Measurements from ENCODE around the gene SPTSSA. TPM values are rescaled to one million over a fixed set of nuclear protein-coding genes. Genes with fewer than 3 reads are reported as not detected.

Gene SPTSSA
- total RNA-seq, 2 experiments from 2014 or later, result 1.4 to 1.6 TPM

GRCh38 chr14:34498684-34499412 lies 36.8 kb upstream of the SPTSSA start:
- Mint-ChIP-seq H3K27ac (no peak overlapping the region), H3K36me3 (ENCODE audit: low read depth) (no peaks in the 10 kb centered on the region), H3K9me3 (no peaks in the 10 kb centered on the region), H3K27me3 (no peaks in the 10 kb centered on the region), H3K4me3 (no peak overlapping the region), H3K4me1 (ENCODE audit: low read depth) (no peaks in the 10 kb centered on the region)
- POLR2A ChIA-PET, result no interaction called here
- Histone ChIP-seq H3K4me3 (ENCODE audit: low read length) (no peak overlapping the region), H3K4me1 (ENCODE audit: insufficient read depth, low read length) (no peaks in the 10 kb centered on the region), H3K9me3 (ENCODE audit: control insufficient read depth in 1 of 2, insufficient read depth in 1 of 2, low read length in 2 of 2) (no peaks in the 10 kb centered on the region), H3K27ac (ENCODE audit: low read depth in 1 of 2, low read length in 2 of 2) (no peak overlapping the region), H3K27me3 (ENCODE audit: control insufficient read depth in 1 of 2, insufficient read depth in 2 of 2, low read length in 2 of 2) (no peaks in the 10 kb centered on the region), H3K36me3 (ENCODE audit: insufficient read depth, low read length) (no peaks in the 10 kb centered on the region)
- intact Hi-C loops (cut with DNase I, micrococcal nuclease), result loop anchor here (1.0 to 5.0 kb wide), 2 partner anchors 167 kb away; no protein-coding TSS in a partner anchor
- TF ChIP-seq CTCF (IDR thresholded peaks at IDR 0.05), result no peak
- ATAC-seq (ENCODE audit: poor library complexity) (no peak), DNase-seq (peak in 3 of 14 experiments; percentile 4 to 22 (median 13))
- CTCF ChIA-PET, result interaction anchor here (0.6 to 1.5 kb wide), 2 partner anchors 167 to 170 kb away, joined by 4 to 5 read pairs; no protein-coding TSS in a partner anchor

GRCh38 chr14:34496679-34497513 lies 34.9 kb upstream of the SPTSSA start:
- H3K9me3 ChIP-seq (ENCODE audit: control insufficient read depth in 1 of 2, insufficient read depth in 1 of 2, low read length in 2 of 2), result no peaks in the 10 kb centered on the region

More at GRCh38 chr14:34496679-34497513, 34.9 kb upstream of the SPTSSA start:
- CTCF ChIA-PET, result no interaction called here
- Histone ChIP-seq H3K4me3 (ENCODE audit: low read length) (no peak overlapping the region), H3K4me1 (ENCODE audit: insufficient read depth, low read length) (no peaks in the 10 kb centered on the region), H3K36me3 (ENCODE audit: insufficient read depth, low read length) (no peaks in the 10 kb centered on the region), H3K27ac (ENCODE audit: low read depth in 1 of 2, low read length in 2 of 2) (no peak overlapping the region), H3K27me3 (ENCODE audit: control insufficient read depth in 1 of 2, insufficient read depth in 2 of 2, low read length in 2 of 2) (no peaks in the 10 kb centered on the region)
- intact Hi-C loops (cut with DNase I, micrococcal nuclease), result loop anchor here in 1 of 2 experiments (5.0 kb wide), 1 partner anchor 165 kb away; no protein-coding TSS in a partner anchor
- Mint-ChIP-seq H3K27me3 (no peaks in the 10 kb centered on the region), H3K27ac (no peak overlapping the region), H3K9me3 (no peaks in the 10 kb centered on the region), H3K4me3 (no peak overlapping the region), H3K36me3 (ENCODE audit: low read depth) (no peaks in the 10 kb centered on the region), H3K4me1 (ENCODE audit: low read depth) (no peaks in the 10 kb centered on the region)
- ATAC-seq (ENCODE audit: poor library complexity) (no peak), DNase-seq (peak in 1 of 14 experiments; percentile 4)
- TF ChIP-seq CTCF (IDR thresholded peaks at IDR 0.05), result no peak
- POLR2A ChIA-PET, result no interaction called here
